ENCODE measurements around the gene HLF. TPM values are rescaled to one million over a fixed set of nuclear protein-coding genes. Genes with fewer than 3 reads are reported as not detected.

Gene HLF
- total and polyA plus RNA-seq, 2 experiments from 2014 or later: 0.28 TPM; not detected in 1

- Histone ChIP-seq H3K4me1 (ENCODE audit: insufficient read depth) (no peaks in the 10 kb centered on the region), H3F3A (replicated peaks; ENCODE audit: low read depth) (no peaks in the 10 kb centered on the region), H4K20me1 (replicated peaks; ENCODE audit: insufficient read depth) (no peaks in the 10 kb centered on the region), H3K79me2 (replicated peaks; ENCODE audit: insufficient read depth) (no peaks in the 10 kb centered on the region), H3K27ac (ENCODE audit: low read depth) (no peak overlapping the region), H2AFZ (no peak overlapping the region), H3K9me2 (ENCODE audit: insufficient read depth) (no peaks in the 10 kb centered on the region; the same call in 1 of the 2 replicates), H3K36me3 (ENCODE audit: insufficient read depth) (no peaks in the 10 kb centered on the region), H3K27me3 (ENCODE audit: insufficient read depth) (no peaks in the 10 kb centered on the region), H3K4me3 (no peak overlapping the region), H3K4me2 (no peak overlapping the region)
- H3K4me3 Mint-ChIP-seq: no peak overlapping the region
- TF ChIP-seq STAT1 (IDR thresholded peaks at IDR 0.05; ENCODE audit: unreplicated experiment) (no peak), ZNF331 (CRISPR knock-in tag; IDR thresholded peaks at IDR 0.05; ENCODE audit: low read depth) (no peak), POLR2AphosphoS5 (IDR thresholded peaks at IDR 0.05; ENCODE audit: low read depth) (no peak), CTCF (conservative IDR thresholded peaks at IDR 0.05; ENCODE audit: low read depth in 2 of 2) (no peak), ZNF114 (CRISPR knock-in tag; IDR thresholded peaks at IDR 0.05) (no peak), EZH2 (IDR thresholded peaks at IDR 0.05; ENCODE audit: low read depth, unreplicated experiment) (no peak), ZNF462 (CRISPR knock-in tag; IDR thresholded peaks at IDR 0.05) (no peak), EZH2phosphoT487 (IDR thresholded peaks at IDR 0.05; ENCODE audit: unreplicated experiment) (no peak), CREB1 (CRISPR knock-in tag; IDR thresholded peaks at IDR 0.05; ENCODE audit: low read depth) (no peak), NANOG (IDR thresholded peaks at IDR 0.05; ENCODE audit: borderline replicate concordance) (no peak), JUNB (IDR thresholded peaks at IDR 0.05; ENCODE audit: unreplicated experiment) (no peak), REST (IDR thresholded peaks at IDR 0.05; ENCODE audit: unreplicated experiment) (no peak)
- TF ChIP-seq, protein P1, sequence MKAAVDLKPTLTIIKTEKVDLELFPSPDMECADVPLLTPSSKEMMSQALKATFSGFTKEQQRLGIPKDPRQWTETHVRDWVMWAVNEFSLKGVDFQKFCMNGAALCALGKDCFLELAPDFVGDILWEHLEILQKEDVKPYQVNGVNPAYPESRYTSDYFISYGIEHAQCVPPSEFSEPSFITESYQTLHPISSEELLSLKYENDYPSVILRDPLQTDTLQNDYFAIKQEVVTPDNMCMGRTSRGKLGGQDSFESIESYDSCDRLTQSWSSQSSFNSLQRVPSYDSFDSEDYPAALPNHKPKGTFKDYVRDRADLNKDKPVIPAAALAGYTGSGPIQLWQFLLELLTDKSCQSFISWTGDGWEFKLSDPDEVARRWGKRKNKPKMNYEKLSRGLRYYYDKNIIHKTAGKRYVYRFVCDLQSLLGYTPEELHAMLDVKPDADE (IDR thresholded peaks at IDR 0.05): no peak
- H3K4me1 Mint-ChIP-seq: no peaks in the 10 kb centered on the region
- peaks cover 2% of the 10 kb centered on the region for H3K27me3 Mint-ChIP-seq (ENCODE audit: insufficient read depth, low read depth, poor library complexity)
- H3K27ac Mint-ChIP-seq: no peak overlapping the region
- DNase-seq (ENCODE audit: low spot score) (no peak), ATAC-seq (no peak)
- no peaks in the 10 kb centered on the region for H3K36me3 Mint-ChIP-seq (ENCODE audit: low read depth)
- H3K9me3 Mint-ChIP-seq: no peaks in the 10 kb centered on the region
Observed at GRCh38 chr17:55284944-55285339, 20.2 kb downstream of the HLF start.

Data from GM23338 (cell line).